Transverse colon (tissue), 4 donors: ENCODE data around the gene CD52. TPM values are rescaled to one million over a fixed set of nuclear protein-coding genes. Genes with fewer than 3 reads are reported as not detected.
A peak's percentile ranks its signal among the peaks of the same experiment; 100 is the strongest.

Experiments
- DNase-seq: peaks from one replicate; pipeline ENCODE4 v3.0.0-alpha.2; 2019
- H3K27ac ChIP-seq, 4 donors: fragments of 200-600 bp; sonication (generic); 2 replicates each; pipeline ENCODE4 v1.5.1; 2016 to 2018; ENCODE audit warnings: inconsistent platforms in 4 of 4
- H3K27me3 ChIP-seq: fragments of 200-600 bp; sonication (generic); 2 replicates; pipeline ENCODE4 v1.5.1; 2017; ENCODE audit warnings: inconsistent platforms
- H3K36me3 ChIP-seq, 4 donors: fragments of 200-600 bp; sonication (generic); 2 replicates each; pipeline ENCODE4 v1.5.1; 2017 to 2019; ENCODE audit warnings: inconsistent platforms in 4 of 4
- H3K4me1 ChIP-seq, 4 donors: fragments of 200-600 bp; sonication (generic); 2 replicates each; pipeline ENCODE4 v1.5.1; 2017 to 2020; ENCODE audit warnings: inconsistent platforms in 4 of 4
- H3K4me3 ChIP-seq, 4 donors: fragments of 200-600 bp; sonication (generic); 1 replicate in 1 of 4; 2 replicates in 3 of 4; pipeline versions ENCODE4 v1.5.1 to v1.6.1; 2017 to 2019; ENCODE audit warnings: inconsistent platforms in 4 of 4
- H3K9me3 ChIP-seq, 2 donors: fragments of 200-600 bp; sonication (generic); 2 replicates each; pipeline ENCODE4 v1.5.1; 2017 to 2019; ENCODE audit warnings: inconsistent platforms in 2 of 2
- CTCF ChIP-seq, 5 experiments: fragments of 200-600 bp in 3 of 5; fragments of 450-650 bp in 2 of 5; sonication (generic) in 3 of 5; IDR thresholded peaks; 1 replicate in 2 of 5; 2 replicates in 3 of 5; pipeline ENCODE4 v1.5.1; 2016 to 2017; ENCODE audit warnings: antibody characterized with exemption in 5 of 5, inconsistent platforms in 3 of 5, mild to moderate bottlenecking in 2 of 5, moderate library complexity in 1 of 5
- EP300 ChIP-seq: sonication (generic); formaldehyde crosslinking; IDR thresholded peaks from one replicate; pipeline ENCODE4 v1.6.1; 2017; ENCODE audit warnings: antibody characterized with exemption, low read depth
- POLR2A ChIP-seq: fragments of 450-650 bp; IDR thresholded peaks from one replicate; pipeline ENCODE4 v1.6.1; 2016; ENCODE audit warnings: antibody characterized with exemption, mild to moderate bottlenecking, moderate library complexity
- POLR2AphosphoS5 ChIP-seq, 3 donors: sonication (generic); formaldehyde crosslinking; IDR thresholded peaks; one replicate each; pipeline ENCODE4 v1.6.1; 2016; ENCODE audit warnings: antibody characterized with exemption in 3 of 3
- WGBS, 2 donors: methylation state at CpG; one replicate each; pipeline ENCODE4 v1.1.5; 2018; ENCODE audit warnings: low coverage in 1 of 2; 5-methylcytosine and 5-hydroxymethylcytosine counted together
- in situ Hi-C, 4 donors: fragments of 200-750 bp; cut with MboI; loops; one replicate each; pipeline versions ENCODE4 v1.15.0 to v1.15.1; 2017; ENCODE audit warnings: low sequenced_read_pairs in 3 of 4, low pct_ligation_motif_present in 1 of 4, low pct_unique_long_range_greater_than_20kb in 1 of 4
- intact Hi-C: fragments of 100-400 bp; cut with DNase I; formaldehyde crosslinking; loops from one replicate; pipeline ENCODE4 v1.15.1; 2023; ENCODE audit warnings: low total_unique reads
- total RNA-seq, 4 donors: library from RNA; depleted of rRNA; stranded (reverse); fragments of >200 nt; gene quantifications; one replicate each; pipeline ENCODE4 v1.1.0, GENCODE V29; 2016

The CD52 gene
- 10 to 100 TPM in 2 of 4 donors, 1 to 10 TPM in 1, not detected in 1; 5.3 to 56.1 (median 21.1) TPM for total RNA-seq

GRCh38 chr1:26317612-26318337 lies at the start of gene CD52:
Gene CD52 (plus strand): TSS chr1:26317958. CDS start chr1:26318018, 60 bp downstream.
- DNase-seq = peak; percentile 63
- TF ChIP-seq EP300 (no peak), POLR2A (peak; percentile 43), POLR2AphosphoS5 (IDR thresholded peaks at IDR 0.05) (peak in 2 of 3 donors; percentile 33 to 42), CTCF (IDR thresholded peaks at IDR 0.05) (no peak)
- in situ Hi-C loops = no loop called here
- Histone ChIP-seq H3K27ac (peak within 1 kb of the TSS; percentile 62 to 72 (median 64)), H3K9me3 (no peaks in the 10 kb centered on the region), H3K27me3 (no peaks in the 10 kb centered on the region), H3K36me3 (no peaks in the 10 kb centered on the region), H3K4me1 (peaks cover 4 to 22% (median 6%) of the 10 kb centered on the region in 4 donors), H3K4me3 (peak within 1 kb of the TSS in 2 of 4 donors; percentile 11 to 44)
- whole genome bisulfite sequencing, 2 donors = 61 to 70% methylated on average over 2 to 12 of the region's 12 CpGs
- intact Hi-C loops = no loop called here

- in situ Hi-C loops (no loop called here), intact Hi-C loops (no loop called here)
- no peaks in the 10 kb centered on the region for H3K4me1 ChIP-seq
- no peak overlapping the region for H3K4me3 ChIP-seq
- TF ChIP-seq CTCF (IDR thresholded peaks at IDR 0.05) (no peak), POLR2A (no peak), POLR2AphosphoS5 (IDR thresholded peaks at IDR 0.05) (no peak), EP300 (no peak)
- 90 to 98% methylated on average over 1 to 9 of the region's 9 CpGs for WGBS, 2 donors
- H3K27ac ChIP-seq = no peak overlapping the region
- no peaks in the 10 kb centered on the region for H3K27me3 ChIP-seq
- DNase-seq = no peak
- H3K9me3 ChIP-seq = peaks cover 0 to 4% of the 10 kb centered on the region in 2 donors
- H3K36me3 ChIP-seq = peaks cover 0 to 26% (median 12%) of the 10 kb centered on the region in 4 donors
Measured at GRCh38 chr1:26268290-26269197, 49.2 kb upstream of the CD52 start.

- H3K4me1 ChIP-seq = no peaks in the 10 kb centered on the region
- in situ Hi-C loops (no loop called here), intact Hi-C loops (no loop called here)
- H3K27ac ChIP-seq = no peak overlapping the region
- no peak overlapping the region for H3K4me3 ChIP-seq
- 96 to 100% methylated on average over 1 to 4 of the region's 4 CpGs for WGBS, 2 donors
- peaks cover 0 to 26% (median 12%) of the 10 kb centered on the region in 4 donors for H3K36me3 ChIP-seq
- no peaks in the 10 kb centered on the region for H3K27me3 ChIP-seq
- TF ChIP-seq POLR2AphosphoS5 (IDR thresholded peaks at IDR 0.05) (no peak), CTCF (IDR thresholded peaks at IDR 0.05) (no peak), EP300 (no peak), POLR2A (no peak)
- peaks cover 0 to 4% of the 10 kb centered on the region in 2 donors for H3K9me3 ChIP-seq
- DNase-seq = no peak
Measured at GRCh38 chr1:26269198-26269550, 48.6 kb upstream of the CD52 start.
